GM12892 (cell line): ENCODE data around the gene ZNF473.

Experiments
- POLR2A ChIP-seq: IDR thresholded peaks from 2 replicates; pipeline ENCODE4 v1.6.1; 2011; ENCODE audit warnings: low read depth, low read length, control low read depth
- POLR2AphosphoS5 ChIP-seq: IDR thresholded peaks from 2 replicates; pipeline ENCODE4 v1.6.1; 2011; ENCODE audit warnings: low read depth, low read length, control low read depth
- TAF1 ChIP-seq: IDR thresholded peaks from 2 replicates; pipeline ENCODE4 v1.6.1; 2011; ENCODE audit warnings: low read depth, mild to moderate bottlenecking, control low read depth, low read length, borderline replicate concordance

DNA sequence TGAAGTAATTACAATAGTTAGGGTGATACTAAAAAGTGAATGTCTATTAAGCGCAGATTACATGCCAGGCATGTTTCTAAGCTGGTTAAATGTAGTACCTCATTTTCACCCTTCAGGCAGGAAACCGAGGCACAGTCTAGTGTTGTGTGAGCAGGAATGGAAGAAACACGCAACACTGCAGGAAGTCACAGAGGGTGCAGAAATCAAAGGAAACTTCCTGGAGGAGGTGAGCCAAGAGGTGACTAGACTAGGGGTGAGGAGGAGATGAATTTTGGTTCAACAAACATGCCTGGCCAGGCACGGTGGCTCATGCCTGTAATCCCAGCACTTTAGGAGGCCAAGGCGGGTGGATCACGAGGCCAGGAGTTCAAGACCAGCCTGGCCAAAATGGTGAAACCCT, 41.8 kb downstream of the ZNF473 start:
- no peak for TF ChIP-seq POLR2A
- no peak for TF ChIP-seq TAF1
- TF ChIP-seq POLR2AphosphoS5 = no peak
